WI38 (cell line): ENCODE measurements around the gene DENND1C.

Experiments used
- H3K4me3 ChIP-seq: 2 replicates; pipeline ENCODE4 v1.5.1; 2011; ENCODE audit warnings: low read depth, mild to moderate bottlenecking, control low read depth, low read length
- CTCF ChIP-seq: IDR thresholded peaks from 2 replicates; pipeline ENCODE4 v1.5.1; 2012; ENCODE audit warnings: low read depth, mild to moderate bottlenecking, control low read depth, low read length

DENND1C gene

GRCh38 chr19:6465006-6465405, 16.6 kb downstream of the DENND1C start:
- no peak for TF ChIP-seq CTCF
- H3K4me3 ChIP-seq: no peak overlapping the region

GRCh38 chr19:6464070-6464873, 17.3 kb downstream of the DENND1C start, which contains the start of gene CRB3:
CRB3 (plus strand) TSS chr19:6464271; CDS start chr19:6464702, 431 bp downstream.
- TF ChIP-seq CTCF: no peak
- no peak within 1 kb of the TSS for H3K4me3 ChIP-seq

DNA sequence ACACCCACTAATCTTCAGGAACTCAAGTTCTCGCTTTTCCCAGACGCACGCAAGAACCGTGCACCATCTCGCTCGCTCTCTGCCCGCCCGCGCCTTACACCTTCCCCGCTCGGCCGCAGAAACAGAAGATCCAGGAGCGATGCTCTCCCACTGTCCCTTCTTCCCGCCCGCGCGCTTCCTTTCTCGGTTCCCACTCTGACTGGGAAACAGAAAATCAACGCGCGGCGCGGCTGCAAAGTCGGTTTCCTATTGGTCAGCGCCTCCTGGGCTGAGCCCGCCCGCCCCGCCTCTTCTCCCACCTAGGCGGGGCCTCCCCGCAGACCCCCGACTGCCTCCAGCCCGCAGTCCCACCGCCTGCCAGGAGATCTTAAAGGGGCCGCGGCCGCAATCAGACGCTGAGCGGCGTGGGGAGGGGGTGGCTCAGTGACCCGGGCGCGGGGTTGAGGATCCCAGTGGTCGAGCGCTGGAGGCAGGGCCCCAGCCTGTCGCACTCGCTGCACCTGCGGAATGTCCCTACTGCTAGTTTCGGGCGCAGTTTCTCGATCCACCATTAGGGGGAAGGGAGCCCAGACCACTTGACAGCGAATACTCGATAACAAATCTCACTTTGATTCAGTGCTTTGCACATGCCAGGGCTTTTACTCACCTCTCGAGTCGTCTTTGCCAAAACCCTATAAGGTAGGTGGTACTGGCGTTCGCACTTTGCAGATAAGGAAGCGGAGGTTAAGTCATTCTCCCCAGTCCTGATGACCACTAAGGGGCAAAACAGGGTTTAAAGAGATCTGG, 21.3 kb downstream of the DENND1C start:
- peak; percentile 46 for TF ChIP-seq CTCF

GRCh38 chr19:6459262-6460098, 22.1 kb downstream of the DENND1C start, which contains the start of gene SLC25A23:
SLC25A23 (minus strand) TSS chr19:6459792; CDS start chr19:6459628, 164 bp downstream.
- H3K4me3 ChIP-seq: peak within 1 kb of the TSS; percentile 69
- TF ChIP-seq CTCF: no peak

More for the DNA sequence above, 21.3 kb downstream of the DENND1C start:
- peak overlapping the region; percentile 69 for H3K4me3 ChIP-seq

DNA sequence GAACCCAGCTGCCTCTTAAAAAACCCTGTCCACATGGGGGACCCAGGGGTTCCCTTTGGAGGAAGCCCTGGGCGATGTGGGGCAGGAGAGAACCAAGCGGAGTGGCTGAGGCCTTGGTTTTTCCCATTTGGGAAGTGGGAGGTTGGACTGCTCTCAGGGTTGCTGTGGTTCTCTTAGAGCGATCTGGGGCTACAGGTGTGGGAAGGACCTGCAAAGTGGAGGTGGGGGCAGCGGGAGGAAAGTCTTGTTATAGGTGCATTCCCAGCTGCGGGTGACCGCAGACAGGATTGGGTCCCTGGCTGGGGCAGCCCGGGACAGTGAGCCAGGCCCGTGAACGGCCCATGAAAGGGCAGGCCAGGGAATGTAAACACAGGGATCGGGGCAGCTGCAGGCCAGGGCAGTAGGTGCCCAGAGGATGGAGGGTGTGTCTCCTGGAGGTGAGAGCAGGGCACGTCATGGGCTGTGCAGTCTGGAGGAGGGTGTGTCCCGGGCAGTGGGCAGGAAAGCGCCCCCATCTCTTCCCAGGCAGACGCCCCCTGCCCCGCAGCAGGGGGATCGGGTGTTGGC, 22.8 kb downstream of the DENND1C start:
- H3K4me3 ChIP-seq: peak overlapping the region; percentile 69
- TF ChIP-seq CTCF: no peak

- H3K4me3 ChIP-seq: no peak overlapping the region
- no peak for TF ChIP-seq CTCF
These were observed 23.5 kb downstream of the DENND1C start for GRCh38 chr19:6457958-6458694.
